ENCODE data around the gene PTDSS2.

PTDSS2 gene

GRCh38 chr11:492427-493226 is 42.5 kb downstream of the PTDSS2 start:
- no peak for DNase-seq (ENCODE audit: low spot score)

DNA sequence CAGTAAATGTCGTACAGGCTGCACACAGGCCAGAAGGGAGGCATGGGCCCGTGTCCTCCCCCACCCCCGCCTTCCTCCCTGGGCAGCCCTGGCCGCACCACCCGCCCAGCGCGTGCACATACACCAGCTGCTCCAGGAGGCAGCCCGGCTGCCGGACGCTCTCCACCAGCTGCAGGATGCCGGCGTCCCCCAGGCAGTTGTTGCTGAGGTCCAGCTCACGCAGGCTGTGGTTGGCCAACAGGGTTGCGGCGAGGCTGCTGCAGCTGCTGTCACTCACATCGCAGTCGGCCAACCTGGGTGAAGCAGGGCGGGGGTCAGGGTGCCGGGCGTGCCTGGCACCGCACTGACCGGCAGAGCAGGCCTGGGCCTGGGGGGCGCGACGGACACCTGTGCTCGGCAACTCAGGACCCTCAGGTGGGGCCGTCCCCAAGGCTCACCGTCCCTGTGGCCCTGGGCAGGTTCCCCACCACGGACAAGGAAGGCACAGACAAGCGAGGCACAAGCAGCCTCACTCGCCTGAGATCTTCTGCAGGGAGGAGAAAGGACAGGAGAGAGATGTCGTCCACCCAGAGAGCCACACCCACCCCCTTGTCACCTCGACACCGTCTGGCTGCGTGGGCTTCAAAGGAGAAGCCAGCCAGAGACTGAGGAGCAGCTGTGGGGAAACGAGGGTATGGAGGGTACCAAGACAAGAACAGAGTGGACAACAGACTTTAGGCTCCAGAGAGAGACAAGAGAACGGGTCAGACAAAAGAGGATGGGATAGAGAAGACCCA is 44.9 kb downstream of the PTDSS2 start:
- DNase-seq (ENCODE audit: low spot score): no peak

GRCh38 chr11:495537-495931 is 45.5 kb downstream of the PTDSS2 start:
- DNase-seq (ENCODE audit: low spot score): no peak

GRCh38 chr11:496834-497564 is 46.9 kb downstream of the PTDSS2 start:
- DNase-seq (ENCODE audit: low spot score): no peak

GRCh38 chr11:497565-498296 is 47.7 kb downstream of the PTDSS2 start:
- no peak for DNase-seq (ENCODE audit: low spot score)

DNA sequence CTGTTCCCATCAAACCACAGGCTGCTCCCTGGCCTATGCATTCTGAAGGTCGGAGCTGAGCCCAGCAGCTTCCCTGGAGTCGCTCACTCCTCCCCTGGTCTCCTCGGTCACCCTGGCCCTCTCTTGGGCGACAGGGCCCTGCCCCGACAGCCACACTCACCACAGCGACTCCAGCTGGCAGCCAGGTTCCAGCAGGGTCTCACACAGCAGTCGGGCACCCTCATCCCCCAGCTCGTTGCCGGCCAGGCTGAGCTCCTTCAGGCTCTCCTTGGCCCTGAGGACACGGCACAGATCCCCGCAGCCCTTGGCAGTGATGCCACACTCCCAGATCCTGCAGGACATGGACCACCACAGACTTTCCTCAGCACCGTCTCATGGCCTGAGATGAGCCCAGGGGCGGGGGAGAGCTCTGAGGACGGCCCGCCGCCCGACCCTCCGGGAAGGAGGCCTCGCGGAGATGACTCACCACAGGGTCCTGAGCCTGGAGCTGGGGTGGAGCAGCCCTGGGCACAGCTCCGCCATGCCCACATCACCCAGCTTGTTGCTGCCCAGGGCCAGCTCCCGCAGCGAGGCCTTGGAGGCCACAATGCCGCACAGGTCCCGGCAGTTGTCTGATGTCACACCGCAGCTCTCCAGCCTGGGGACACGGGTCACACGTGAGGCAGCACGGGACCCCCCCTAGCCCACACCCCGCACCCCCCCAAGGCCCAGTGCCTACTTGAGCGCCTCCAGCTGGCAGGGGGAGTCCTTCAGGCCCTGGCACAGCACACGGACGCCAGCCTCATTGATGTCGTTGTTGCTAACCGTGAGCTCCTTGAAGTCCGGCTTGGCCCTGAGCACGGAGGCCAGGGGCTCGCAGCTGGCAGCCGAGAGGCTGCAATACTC is 48.5 kb downstream of the PTDSS2 start:
- DNase-seq (ENCODE audit: low spot score): no peak

DNA sequence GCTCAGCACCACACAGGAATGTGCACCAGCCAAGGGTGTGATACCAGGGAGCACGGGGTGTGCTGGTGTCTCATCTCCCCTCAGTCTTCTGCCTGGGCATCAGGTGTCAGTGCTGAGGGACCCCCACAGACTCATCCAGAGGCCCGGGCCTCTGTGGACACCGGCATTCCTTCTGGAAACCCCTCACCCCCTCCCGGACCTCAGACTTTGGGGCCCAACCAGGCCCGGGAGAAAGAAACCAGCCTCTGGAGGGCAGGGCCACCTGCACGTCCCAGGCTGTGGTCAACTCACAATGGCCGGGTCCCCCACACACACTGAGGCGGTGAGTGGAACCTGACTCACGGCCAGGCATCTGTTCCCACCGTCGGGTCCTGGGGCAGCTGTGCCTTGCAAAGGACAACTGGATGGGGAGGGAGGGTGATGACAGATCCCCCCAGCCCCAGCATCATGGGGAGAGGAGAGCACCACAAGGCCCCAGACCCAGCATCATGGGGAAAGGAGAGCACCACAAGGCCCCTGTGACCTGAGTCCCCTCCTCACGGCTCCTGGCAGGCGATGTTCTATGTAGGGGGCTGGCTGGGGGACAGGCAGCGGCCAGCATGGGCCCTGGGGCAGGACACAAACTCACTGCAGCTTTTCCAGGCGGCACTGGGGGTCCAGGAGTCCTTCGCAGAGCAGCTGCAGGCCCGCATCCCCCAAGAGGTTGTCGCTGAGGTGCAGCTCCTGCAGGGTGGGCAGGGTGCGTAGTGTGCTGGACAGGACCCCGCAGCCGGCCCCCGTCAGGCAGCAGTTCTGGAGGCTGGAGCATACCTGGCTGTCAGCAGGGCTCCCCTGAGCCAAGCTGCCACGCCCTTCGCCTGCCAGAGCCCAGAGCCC is 49.4 kb downstream of the PTDSS2 start:
- DNase-seq (ENCODE audit: low spot score): no peak

DNA sequence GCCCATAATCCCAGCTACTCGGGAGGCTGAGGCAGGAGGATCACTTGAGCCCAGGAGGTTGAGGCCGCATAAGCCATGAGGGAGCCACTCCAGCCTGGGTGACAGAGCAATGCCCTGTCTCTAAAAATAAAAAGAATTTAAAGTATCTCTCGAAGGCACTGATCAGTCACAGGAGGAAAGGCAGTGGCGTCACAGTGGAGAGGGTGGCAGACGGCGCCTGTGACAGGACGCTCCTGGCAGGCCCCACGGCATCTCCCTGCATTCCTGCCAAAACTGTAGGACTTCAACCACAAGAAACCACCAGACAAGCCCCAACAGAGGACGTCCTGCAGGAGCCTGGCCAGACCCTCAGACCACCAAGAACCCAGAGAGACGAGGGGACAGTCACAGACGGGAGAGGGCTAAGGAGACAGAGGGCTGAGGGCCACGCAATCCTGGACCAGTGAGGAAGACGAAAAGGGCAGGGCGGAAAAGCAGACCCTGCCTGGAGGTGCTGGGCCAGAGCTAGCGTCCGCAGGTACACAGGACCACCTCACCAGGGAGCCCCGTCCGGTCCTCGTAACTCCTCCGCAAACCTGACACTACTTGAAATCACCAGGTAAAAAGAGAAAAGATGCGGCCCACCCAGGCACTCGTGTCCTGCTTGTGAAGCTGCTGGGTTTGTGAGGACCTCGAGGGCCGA is 51.1 kb downstream of the PTDSS2 start:
- no peak for DNase-seq (ENCODE audit: low spot score)

- DNase-seq (ENCODE audit: low spot score): no peak
Measured at GRCh38 chr11:501683-502287, 51.7 kb downstream of the PTDSS2 start.

GRCh38 chr11:502288-503178 is 52.5 kb downstream of the PTDSS2 start:
- DNase-seq (ENCODE audit: low spot score): no peak

- no peak for DNase-seq (ENCODE audit: low spot score)
Measured at GRCh38 chr11:503179-503981, 53.3 kb downstream of the PTDSS2 start.

- no peak for DNase-seq (ENCODE audit: low spot score)
Measured at GRCh38 chr11:504053-504993, 54.2 kb downstream of the PTDSS2 start.

GRCh38 chr11:504994-505344 is 54.9 kb downstream of the PTDSS2 start:
- no peak for DNase-seq (ENCODE audit: low spot score)

DNA sequence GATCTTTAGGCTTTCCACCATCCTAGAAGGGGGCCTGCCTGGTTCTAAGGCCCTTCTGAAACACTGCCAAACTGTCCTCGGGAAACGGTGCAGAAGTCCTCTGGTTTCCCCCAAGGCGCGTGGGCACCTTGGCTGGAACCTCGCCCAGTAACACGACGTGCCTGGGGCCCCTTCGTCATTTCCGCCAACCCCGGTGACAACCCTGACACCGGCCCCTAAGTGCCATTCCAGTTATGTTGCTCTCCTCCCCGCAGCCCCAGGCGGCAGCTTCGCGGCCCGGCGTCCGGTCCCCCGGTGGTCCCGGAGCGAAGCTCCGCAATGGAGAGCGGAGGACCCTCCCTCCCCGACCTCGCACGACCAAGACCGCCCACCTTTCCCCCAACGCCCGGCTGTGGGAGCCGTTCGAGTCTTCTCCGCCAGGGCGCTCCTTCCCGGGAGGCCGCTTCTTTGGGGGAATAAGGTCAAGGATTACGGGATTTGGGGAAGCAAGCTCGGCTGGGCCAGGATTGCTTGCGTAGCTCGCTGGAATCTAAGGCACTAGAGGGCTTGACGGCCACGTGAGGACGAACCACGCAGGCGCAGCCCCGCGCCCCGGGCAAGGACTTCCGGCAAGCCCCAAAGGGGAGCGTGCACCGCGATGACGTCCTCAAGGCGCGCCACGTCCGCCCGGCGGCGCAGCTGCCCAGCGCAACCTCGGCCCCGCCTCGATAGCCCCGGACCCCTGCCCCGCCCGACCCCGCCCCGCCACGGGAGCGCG is 56.3 kb downstream of the PTDSS2 start:
- peak; percentile 97 for DNase-seq (ENCODE audit: low spot score)

- DNase-seq (ENCODE audit: low spot score): peak; percentile 91
Measured at GRCh38 chr11:506995-507726, 57.1 kb downstream of the PTDSS2 start, which contains the start of gene RNH1. TSS of gene RNH1 (minus strand) at chr11:507242. CDS start at chr11:502162, 5,080 bp downstream.

All from RKO (cell line).